HG02884 (cell line): ENCODE results near the gene BMP7.

Experiments used
- ATAC-seq: cut with Tn5 transposase; IDR thresholded peaks from one replicate; pipeline ENCODE4 v1.9.1; 2021; ENCODE audit warnings: mild to moderate bottlenecking, moderate library complexity; ENCODE audit not compliant: unreplicated experiment

The BMP7 gene

GRCh38 chr20:57156011-57156729 lies 110.3 kb downstream of the BMP7 start:
- ATAC-seq: no peak

- no peak for ATAC-seq
Observed at GRCh38 chr20:57155415-57155814, 111.0 kb downstream of the BMP7 start.

- ATAC-seq: no peak
Observed at GRCh38 chr20:57153238-57153905, 113.1 kb downstream of the BMP7 start.

GRCh38 chr20:57152557-57152956 lies 113.9 kb downstream of the BMP7 start:
- no peak for ATAC-seq

GRCh38 chr20:57150559-57150958 lies 115.9 kb downstream of the BMP7 start:
- no peak for ATAC-seq

GRCh38 chr20:57148263-57148662 lies 118.2 kb downstream of the BMP7 start:
- no peak for ATAC-seq

GRCh38 chr20:57147185-57147584 lies 119.3 kb downstream of the BMP7 start:
- no peak for ATAC-seq

- no peak for ATAC-seq
Observed at GRCh38 chr20:57146155-57146554, 120.3 kb downstream of the BMP7 start.

GRCh38 chr20:57145089-57145631 lies 121.3 kb downstream of the BMP7 start:
- no peak for ATAC-seq

- no peak for ATAC-seq
Observed at GRCh38 chr20:57143173-57143572, 123.3 kb downstream of the BMP7 start.

GRCh38 chr20:57142667-57143066 lies 123.8 kb downstream of the BMP7 start:
- ATAC-seq: no peak

GRCh38 chr20:57141492-57141891 lies 124.9 kb downstream of the BMP7 start:
- ATAC-seq: no peak

- ATAC-seq: no peak
Observed at GRCh38 chr20:57140416-57140965, 126.0 kb downstream of the BMP7 start.

GRCh38 chr20:57139342-57140093 lies 126.9 kb downstream of the BMP7 start:
- no peak for ATAC-seq

GRCh38 chr20:57138198-57138995 lies 128.0 kb downstream of the BMP7 start:
- ATAC-seq: no peak

GRCh38 chr20:57137676-57138075 lies 128.8 kb downstream of the BMP7 start:
- no peak for ATAC-seq

- ATAC-seq: no peak
Observed at GRCh38 chr20:57136734-57137133, 129.7 kb downstream of the BMP7 start.

GRCh38 chr20:57135875-57136274 lies 130.6 kb downstream of the BMP7 start:
- ATAC-seq: no peak

- ATAC-seq: no peak
Observed at GRCh38 chr20:57134804-57135203, 131.6 kb downstream of the BMP7 start.

GRCh38 chr20:57133926-57134650 lies 132.4 kb downstream of the BMP7 start:
- ATAC-seq: no peak
